HepG2 (cell line): ENCODE data around the gene PLD1. TPM values are rescaled to one million over a fixed set of nuclear protein-coding genes. Genes with fewer than 3 reads are reported as not detected.

Source experiments
- ATAC-seq: fragments of 200-7000 bp; cut with Tn5 transposase; 3 replicates; pipeline ENCODE4 v1.9.1; 2020; ENCODE audit warnings: mild to moderate bottlenecking, moderate library complexity
- BruUV-seq: library from RNA; stranded (reverse); fragments of 400-500 nt; replicated peaks from 2 replicates; lab custom pipeline; 2021; lab: Mats Ljungman, UMichigan
- CTCF ChIA-PET: fragments of 300-600 bp; formaldehyde crosslinking; extraction: SDS; loops from one replicate; lab custom pipeline; 2021; ENCODE audit warnings: low total read pairs, inconsistent platforms, low intra/inter-chr PET ratio; lab: Yijun Ruan, JAX
- POLR2A ChIA-PET: fragments of 350-600 bp; sonication (Branson Sonifier 250); formaldehyde crosslinking; loops from one replicate; lab custom pipeline; 2020; ENCODE audit warnings: antibody characterized with exemption, inconsistent platforms; lab: Yijun Ruan, JAX
- DNase-seq: peaks from one replicate; pipeline ENCODE4 v3.0.0-alpha.2; 2015; ENCODE audit warnings: low spot score
- FAIRE-seq: peaks from 3 replicates; lab custom pipeline; 2011; peaks lifted over from hg19 to GRCh38; lab: Jason Lieb, UNC
- H2AFZ ChIP-seq: one replicate; pipeline ENCODE4 v1.6.1; 2011; ENCODE audit warnings: low read length, inconsistent platforms
- H3K27ac ChIP-seq: fragments of 300-600 bp; 3 replicates; pipeline ENCODE4 v1.8.0; 2011; ENCODE audit warnings: mixed run types, mild to moderate bottlenecking, mixed read lengths, low read length, inconsistent platforms; ENCODE audit not compliant: insufficient read depth; ENCODE audit errors: extremely low read length
- H3K27me3 ChIP-seq, 2 experiments: fragments of 200-600 bp in 1 of 2; 2 replicates in 1 of 2; 3 replicates in 1 of 2; pipeline versions ENCODE4 v1.6.0 to v1.8.0; 2011; ENCODE audit warnings: low read length in 2 of 2, mild to moderate bottlenecking in 2 of 2, moderate library complexity in 2 of 2, inconsistent platforms in 1 of 2; ENCODE audit not compliant: insufficient read depth in 2 of 2, control insufficient read depth in 1 of 2
- H3K36me3 ChIP-seq, 2 experiments: fragments of 200-600 bp in 1 of 2; replicated peaks in 1 of 2; 2 replicates in 1 of 2; 3 replicates in 1 of 2; pipeline versions ENCODE4 v1.5.1 to v1.8.0; 2011; ENCODE audit warnings: low read length in 2 of 2, inconsistent platforms in 1 of 2; ENCODE audit not compliant: insufficient read depth in 2 of 2, control insufficient read depth in 1 of 2
- H3K4me1 ChIP-seq: 2 replicates; pipeline ENCODE4 v1.5.1; 2012; ENCODE audit warnings: low read length, inconsistent platforms; ENCODE audit not compliant: insufficient read depth
- H3K4me2 ChIP-seq: 2 replicates; pipeline ENCODE4 v1.6.0; 2011; ENCODE audit warnings: low read depth, low read length, inconsistent platforms
- H3K4me3 ChIP-seq, 3 experiments: fragments of 200-600 bp in 1 of 3; sonication (generic), shearing (Covaris generic) in 1 of 3; replicated peaks in 1 of 3; 2 replicates each; pipeline ENCODE4 v1.5.1; 2011 to 2016; ENCODE audit warnings: low read length in 3 of 3, inconsistent platforms in 2 of 3, low read depth in 2 of 3, mild to moderate bottlenecking in 2 of 3, control low read depth in 1 of 3, mixed read lengths in 1 of 3; ENCODE audit not compliant: insufficient read depth in 1 of 3
- H3K79me2 ChIP-seq: one replicate; pipeline ENCODE4 v1.6.1; 2011; ENCODE audit warnings: low read length, inconsistent platforms; ENCODE audit not compliant: insufficient read depth
- H3K9ac ChIP-seq: 2 replicates; pipeline ENCODE4 v1.6.0; 2011; ENCODE audit warnings: mild to moderate bottlenecking, low read depth, low read length, inconsistent platforms; ENCODE audit not compliant: insufficient read depth
- H3K9me3 ChIP-seq: 2 replicates; pipeline ENCODE4 v1.5.1; 2012; ENCODE audit warnings: mild to moderate bottlenecking, low read length
- H4K20me1 ChIP-seq: 2 replicates; pipeline ENCODE4 v1.6.0; 2011; ENCODE audit warnings: inconsistent platforms, mild to moderate bottlenecking, low read length, moderate library complexity; ENCODE audit not compliant: insufficient read depth
- CHD4 ChIP-seq: fragments of 200-600 bp; sonication (generic); IDR thresholded peaks from 2 replicates; pipeline ENCODE4 v1.7.0; 2017; ENCODE audit warnings: mild to moderate bottlenecking, low read length, borderline replicate concordance
- ETV5 ChIP-seq: IDR thresholded peaks from 2 replicates; pipeline ENCODE4 v1.6.1; 2018; ENCODE audit warnings: missing biosample characterization, missing genetic modification reagents, inconsistent platforms, borderline replicate concordance
- GLI4 ChIP-seq: sonication (generic); formaldehyde crosslinking; IDR thresholded peaks from 2 replicates; pipeline ENCODE4 v1.5.1; 2020; ENCODE audit warnings: missing genetic modification reagents, mild to moderate bottlenecking, moderate library complexity, borderline replicate concordance
- NAIF1 ChIP-seq: sonication (generic); formaldehyde crosslinking; IDR thresholded peaks from 2 replicates; pipeline ENCODE4 v1.5.0; 2020; ENCODE audit warnings: mild to moderate bottlenecking, missing genetic modification reagents, borderline replicate concordance
- POLR2G ChIP-seq: fragments of 200-400 bp; formaldehyde crosslinking; IDR thresholded peaks from 2 replicates; pipeline ENCODE4 v1.6.1; 2018; ENCODE audit warnings: mild to moderate bottlenecking, low read depth, low read length, moderate library complexity
- PPARG ChIP-seq: conservative IDR thresholded peaks from 2 replicates; pipeline ENCODE4 v1.6.1; 2016; ENCODE audit warnings: missing biosample characterization, missing genetic modification reagents
- SP2 ChIP-seq: sonication (generic); formaldehyde crosslinking; IDR thresholded peaks from 2 replicates; pipeline ENCODE4 v1.5.1; 2020; ENCODE audit warnings: mild to moderate bottlenecking, missing genetic modification reagents
- ZBTB38 ChIP-seq: sonication (generic); formaldehyde crosslinking; IDR thresholded peaks from 2 replicates; pipeline ENCODE4 v1.5.1; 2020; ENCODE audit warnings: mild to moderate bottlenecking, missing genetic modification reagents
- ZFP36L1 ChIP-seq: sonication (generic); formaldehyde crosslinking; IDR thresholded peaks from 2 replicates; pipeline ENCODE4 v1.8.0; 2022; ENCODE audit warnings: mild to moderate bottlenecking, missing genetic modification reagents, moderate library complexity
- ZNF260 ChIP-seq: sonication (generic); formaldehyde crosslinking; IDR thresholded peaks from 2 replicates; pipeline ENCODE4 v1.4.0; 2020; ENCODE audit warnings: missing genetic modification reagents, low read depth, mild to moderate bottlenecking, borderline replicate concordance
- ZNF766 ChIP-seq: sonication (generic); formaldehyde crosslinking; IDR thresholded peaks from 2 replicates; pipeline ENCODE4 v1.5.0; 2020; ENCODE audit warnings: missing genetic modification reagents, borderline replicate concordance
- ZNF841 ChIP-seq: sonication (generic); formaldehyde crosslinking; IDR thresholded peaks from 2 replicates; pipeline ENCODE4 v1.8.1; 2023; ENCODE audit warnings: missing genetic modification reagents, borderline replicate concordance
- WGBS: methylation state at CpG from one replicate; pipeline ENCODE4 v1.1.6; 2017; ENCODE audit warnings: low lambda C conversion rate; 5-methylcytosine and 5-hydroxymethylcytosine counted together
- in situ Hi-C: cut with HindIII; loops from 2 replicates; pipeline ENCODE4 v1.10.0; 2017; ENCODE audit warnings: low pct_unique_long_range_greater_than_20kb; ENCODE audit not compliant: extremely low pct_ligation_motif_present
- intact Hi-C: fragments of 100-400 bp; cut with micrococcal nuclease; formaldehyde crosslinking; loops from one replicate; pipeline ENCODE4 v1.10.0; 2022; ENCODE audit not compliant: unreplicated experiment
- polyA plus RNA-seq, 8 experiments: library from polyadenylated mRNA; depleted of rRNA in 3 of 8; stranded (reverse) in 7 of 8; unstranded in 1 of 8; fragments of >200 nt; fragmentation: Illumina TruSeq in 4 of 8; extraction: Trizol in 4 of 8; gene quantifications; 2 replicates each; pipeline versions ENCODE4 v1.2.1 to v1.2.3, GENCODE V29; 2011 to 2016; ENCODE audit warnings: low read depth in 4 of 8, missing spikeins in 1 of 8, mixed read lengths in 1 of 8; ENCODE audit not compliant: insufficient read depth in 1 of 8
- total RNA-seq, 5 experiments: library from RNA; depleted of rRNA; stranded (reverse); fragments of >200 nt; fragmentation: Illumina TruSeq; extraction: Trizol; gene quantifications; 2 replicates each; pipeline ENCODE4 v1.2.3, GENCODE V29; 2016; ENCODE audit warnings: low read depth in 1 of 5

The PLD1 gene
- total and polyA plus RNA-seq, 2 of the 13 experiments (the other 11 are each of a cell fraction or from before 2014, with no cell fraction given): 27.1 to 59.4 TPM

DNA sequence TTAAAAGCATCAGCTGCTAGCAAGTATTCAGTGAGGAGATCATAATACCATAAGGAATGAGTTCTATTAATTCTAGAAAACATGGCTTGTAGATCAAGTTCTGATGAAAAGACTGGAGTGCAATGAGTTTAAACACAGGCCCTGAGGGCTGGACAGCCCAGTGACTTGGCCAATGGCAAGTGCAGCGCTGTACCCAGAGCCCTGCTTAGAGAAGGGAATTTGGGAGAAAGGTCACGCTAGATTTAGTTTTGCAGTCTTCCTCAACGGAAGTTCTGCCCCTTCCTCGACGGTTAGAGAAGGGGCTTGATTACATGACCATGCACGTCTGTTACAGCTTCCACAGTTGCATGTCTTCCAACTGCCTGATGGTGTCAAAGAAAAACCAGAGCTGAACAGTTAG is 36.9 kb upstream of the PLD1 start:
- Histone ChIP-seq H4K20me1 (no peaks in the 10 kb centered on the region), H3K27me3 (no peaks in the 10 kb centered on the region), H3K4me2 (no peak overlapping the region), H2AFZ (no peak overlapping the region), H3K27ac (no peak overlapping the region), H3K9me3 (no peaks in the 10 kb centered on the region), H3K9ac (no peak overlapping the region), H3K79me2 (peaks cover 14% of the 10 kb centered on the region), H3K4me3 (no peak overlapping the region), H3K36me3 (no peaks in the 10 kb centered on the region), H3K4me1 (peaks cover 86% of the 10 kb centered on the region)
- intact Hi-C loops: loop anchor here (10.0 kb wide), 1 partner anchor 108 kb away; no protein-coding TSS in a partner anchor
- no peak for FAIRE-seq
- in situ Hi-C loops: loop anchor here (10.0 kb wide), 1 partner anchor 188 kb away; the partner anchor contains the start of gene FNDC3B
- ChIA-PET POLR2A (no interaction called here), CTCF (no interaction called here)
- WGBS: 96% methylated on average over 6 of the region's 6 CpGs
- ATAC-seq: no peak
- no TSS peak for BruUV-seq
- DNase-seq: no peak
- 0 out of 2 replicates have a peak, but pooled peaks have one; percentile 22 for TF ChIP-seq ZFP36L1 (CRISPR knock-in tag)
- TF ChIP-seq CHD4: no peak
- no peak for TF ChIP-seq ZNF260 (CRISPR knock-in tag)
- TF ChIP-seq ZNF766 (CRISPR knock-in tag): no peak
- 0 out of 2 replicates have a peak, but pooled peaks have one; percentile 11 for TF ChIP-seq PPARG (CRISPR knock-in tag)
- TF ChIP-seq POLR2G: no peak
- TF ChIP-seq ZNF841: no peak
- no peak for TF ChIP-seq ETV5
- TF ChIP-seq ZBTB38 (CRISPR knock-in tag): peak; percentile 56; the same call in 1 of the 2 replicates
- TF ChIP-seq GLI4 (CRISPR knock-in tag): no peak
- no peak for TF ChIP-seq NAIF1
- TF ChIP-seq SP2 (CRISPR knock-in tag): no peak
